Measurements from ENCODE around the gene FAM47A.

The FAM47A gene

DNA sequence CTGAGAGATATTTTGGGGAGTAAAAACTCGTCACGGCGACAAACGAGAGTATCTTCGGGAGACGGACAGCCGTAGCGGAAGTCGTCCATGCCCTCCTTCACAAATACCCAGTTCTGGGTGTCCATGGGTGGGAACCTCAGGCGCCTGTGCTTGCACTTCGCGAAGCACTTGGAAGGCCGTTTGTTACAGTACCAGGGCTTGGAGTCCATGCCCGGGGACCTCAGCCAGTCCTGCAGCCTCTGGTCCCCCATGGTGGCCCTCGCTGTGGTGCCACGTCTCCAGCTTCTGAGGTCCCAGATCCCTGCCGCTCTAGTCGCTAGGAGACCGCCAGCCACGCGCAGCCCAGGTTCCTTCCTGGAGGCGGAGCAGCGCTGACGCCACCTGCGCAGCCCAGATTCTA lies at the start of gene FAM47A:
Gene FAM47A (minus strand): TSS at position 287 of the 400 bp plus-strand sequence. CDS start 36 bp downstream, at position 251.
- no peak for DNase-seq

DNA sequence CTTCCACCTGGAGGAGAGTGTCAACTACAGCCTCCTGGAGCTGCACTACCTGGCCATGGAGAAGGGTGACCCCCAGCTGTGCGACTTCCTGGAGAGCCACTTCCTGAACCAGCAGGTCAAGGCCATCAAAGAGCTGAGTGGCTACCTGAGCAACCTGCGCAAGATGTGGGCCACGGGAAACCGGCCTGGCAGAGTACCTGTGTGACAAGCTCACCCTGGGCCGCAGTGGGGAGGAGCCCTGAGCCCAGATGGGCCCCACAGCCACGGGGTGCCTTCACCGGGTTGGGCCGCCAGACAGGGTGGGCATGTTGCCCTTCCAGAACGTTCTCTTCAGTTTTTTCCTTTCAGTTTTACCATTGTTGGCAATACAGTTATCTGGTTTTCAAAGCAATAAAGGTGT lies 15.2 kb upstream of the FAM47A start:
- no peak for DNase-seq

DNA sequence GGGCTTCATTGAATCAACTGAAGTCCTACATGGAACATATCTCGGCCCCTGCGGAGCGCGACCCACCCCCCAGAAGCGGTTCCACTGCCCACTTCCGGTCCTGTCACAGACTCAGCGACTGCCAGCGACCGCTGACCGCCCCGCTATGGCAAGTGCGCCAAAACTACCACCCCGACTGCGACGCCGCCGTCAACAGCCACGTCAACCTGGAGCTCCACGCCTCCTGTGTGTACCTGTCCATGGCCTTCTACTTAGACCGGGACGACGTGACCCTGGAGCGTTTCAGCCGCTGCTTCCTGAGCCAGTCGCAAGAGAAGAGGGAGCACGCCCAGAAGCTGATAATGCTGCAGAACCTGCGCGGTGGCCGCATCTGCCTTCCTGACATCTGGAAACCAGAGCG lies 14.8 kb upstream of the FAM47A start:
- DNase-seq: no peak

DNA sequence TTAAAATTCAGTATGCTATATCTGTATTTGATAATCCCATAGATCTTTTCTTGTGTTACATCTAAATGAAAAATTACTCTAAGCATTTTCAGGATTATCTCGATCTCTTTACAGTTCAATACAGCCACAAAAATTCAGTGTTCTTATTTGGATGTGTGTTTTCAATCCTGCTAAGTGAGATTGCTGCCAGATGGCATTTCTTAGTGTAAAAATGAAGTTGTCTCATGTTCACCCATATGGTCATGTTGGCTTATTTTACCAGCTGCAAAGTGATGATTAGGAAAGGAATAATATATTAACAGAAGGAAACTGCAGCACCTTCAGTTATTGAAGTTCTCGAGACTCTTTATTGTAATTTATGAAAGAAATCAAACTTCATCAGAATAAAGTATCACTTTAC lies 12.1 kb upstream of the FAM47A start:
- no peak for DNase-seq

DNA sequence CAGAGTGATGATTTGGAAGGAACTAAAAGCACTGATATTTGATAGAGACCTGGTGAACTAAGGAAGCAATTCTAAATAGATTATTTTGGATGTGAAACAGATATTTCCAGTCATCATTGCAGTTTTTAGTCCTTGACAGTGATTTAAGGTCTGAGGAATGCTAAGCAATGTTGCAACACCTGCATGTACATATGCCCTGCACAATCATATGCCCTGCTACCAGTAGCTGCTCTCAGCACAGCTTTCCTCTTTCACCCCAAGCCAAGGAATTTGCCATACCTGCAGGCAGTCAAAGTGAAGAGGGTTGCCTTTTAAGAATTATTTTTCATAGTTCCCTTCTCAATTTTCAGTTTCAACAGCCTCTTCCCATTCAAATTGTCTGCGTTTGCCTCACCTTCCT lies 8.7 kb upstream of the FAM47A start:
- no peak for DNase-seq

DNA sequence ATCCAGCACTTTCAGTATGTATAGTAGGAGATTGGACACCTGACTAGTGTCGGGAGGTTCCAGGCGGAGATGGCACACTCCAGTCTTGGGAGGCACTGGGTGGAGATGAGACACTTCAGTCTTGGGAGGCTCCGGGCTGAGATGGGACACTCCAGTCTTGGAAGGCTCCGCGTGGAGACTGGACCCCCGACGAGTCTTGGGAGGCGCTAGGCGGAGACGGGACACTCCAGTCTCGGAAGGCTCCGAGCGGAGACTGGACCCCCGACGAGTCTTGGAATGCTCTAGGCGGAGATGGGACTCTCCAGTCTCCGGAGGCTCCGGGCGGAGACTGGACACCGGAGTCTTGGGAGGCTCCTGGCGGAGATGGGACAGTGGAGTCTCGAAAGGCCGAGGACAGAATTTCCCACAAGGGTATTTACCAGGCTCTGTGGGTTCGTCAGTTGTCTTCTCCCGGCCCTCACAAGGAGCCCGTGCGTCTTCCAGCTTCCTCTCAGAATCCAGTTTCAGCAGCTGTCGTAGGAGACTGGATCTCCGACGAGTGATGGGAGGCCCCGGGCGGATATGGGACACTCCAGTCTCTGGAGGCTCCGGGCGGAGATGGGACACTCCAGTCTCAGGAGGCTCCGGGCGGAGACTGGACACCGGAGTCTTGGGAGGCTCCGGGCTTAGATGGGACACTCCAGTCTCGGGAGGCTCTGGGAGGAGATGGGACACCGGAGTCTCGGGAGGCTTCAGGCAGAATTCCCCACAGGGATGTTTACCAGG lies 952 bp downstream of the FAM47A start:
- DNase-seq: no peak

DNA sequence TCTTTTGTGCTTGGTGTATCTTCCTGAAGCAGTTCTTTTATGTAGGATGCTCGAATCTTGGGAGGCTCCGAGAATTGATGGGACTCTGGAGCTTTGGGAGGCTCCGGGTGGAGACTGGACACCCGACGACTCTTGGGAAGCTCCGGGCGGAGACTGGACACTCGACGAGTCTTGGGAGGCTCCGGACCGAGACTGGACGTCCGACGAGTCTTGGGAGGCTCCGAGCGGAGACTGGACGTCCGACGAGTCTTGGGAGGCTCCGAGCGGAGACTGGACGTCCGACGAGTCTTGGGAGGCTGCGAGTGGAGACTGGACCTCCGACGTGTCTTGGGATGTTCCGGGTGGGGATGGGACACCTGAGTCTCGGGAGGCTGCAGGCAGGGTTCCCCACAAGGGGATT lies 1.6 kb downstream of the FAM47A start:
- no peak for DNase-seq

DNA sequence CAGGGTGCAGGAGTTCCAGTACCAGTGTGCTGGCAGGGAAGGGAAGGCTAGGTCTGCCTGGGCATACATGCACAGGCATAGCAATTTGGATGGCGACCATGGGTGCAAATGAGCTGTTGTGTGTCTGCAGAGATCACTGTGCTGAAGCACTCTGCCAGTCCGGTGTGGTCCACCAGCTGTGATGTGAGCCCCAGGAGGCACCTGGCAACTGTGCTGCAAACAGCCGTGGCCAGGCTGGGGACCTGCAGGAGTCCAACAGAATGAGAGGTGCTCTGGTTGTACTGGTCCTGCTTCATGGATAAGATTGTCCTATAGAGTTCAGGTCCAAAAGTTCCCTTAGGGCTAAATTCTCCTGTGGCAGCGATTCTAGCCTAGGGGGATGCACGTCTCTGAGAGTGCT lies 6.1 kb downstream of the FAM47A start:
- DNase-seq: no peak

DNA sequence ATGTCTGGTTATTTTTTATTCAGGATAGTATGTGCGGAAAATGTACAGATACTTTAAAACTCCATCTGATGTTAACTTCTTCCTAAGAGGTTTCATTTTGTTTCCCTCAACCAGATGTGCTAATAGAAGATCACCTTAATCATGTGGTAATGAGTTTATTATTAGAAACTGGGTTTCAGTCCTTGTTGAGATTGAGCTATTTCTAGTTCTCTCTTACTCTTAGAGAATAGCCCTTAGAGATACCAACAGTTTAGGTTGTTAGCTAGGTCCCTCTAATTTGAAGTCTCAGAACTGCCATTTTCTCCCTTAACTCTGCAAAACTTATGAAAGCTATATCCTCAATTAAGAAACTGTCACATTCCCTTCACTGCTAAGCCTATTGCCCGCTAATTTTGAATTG lies 13.0 kb downstream of the FAM47A start:
- no peak for DNase-seq

DNA sequence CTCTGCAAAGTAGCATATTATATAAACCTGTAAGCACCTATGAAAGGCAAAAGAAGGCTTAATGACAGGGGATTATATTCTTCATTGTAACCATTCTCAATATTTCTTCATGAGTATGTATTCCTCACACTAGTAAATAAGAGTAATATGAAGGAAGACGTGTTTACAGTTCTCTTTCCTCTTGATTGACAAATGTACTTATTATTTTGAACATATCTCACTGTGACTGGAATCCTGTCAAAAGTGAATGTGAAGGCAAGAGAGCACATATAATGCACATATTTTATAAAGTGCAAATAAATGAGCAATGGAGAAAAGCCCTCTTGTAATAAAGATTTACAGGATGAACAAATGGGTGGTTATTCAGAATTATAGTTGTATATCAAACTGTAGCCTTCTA lies 19.7 kb downstream of the FAM47A start:
- no peak for DNase-seq
